Right hindlimb (tissue), 1 donor: ENCODE measurements around the gene OPA1.

Experiments used
- DNase-seq: peaks from one replicate; pipeline ENCODE4 v3.0.0-alpha.2; 2018

The OPA1 gene

DNA sequence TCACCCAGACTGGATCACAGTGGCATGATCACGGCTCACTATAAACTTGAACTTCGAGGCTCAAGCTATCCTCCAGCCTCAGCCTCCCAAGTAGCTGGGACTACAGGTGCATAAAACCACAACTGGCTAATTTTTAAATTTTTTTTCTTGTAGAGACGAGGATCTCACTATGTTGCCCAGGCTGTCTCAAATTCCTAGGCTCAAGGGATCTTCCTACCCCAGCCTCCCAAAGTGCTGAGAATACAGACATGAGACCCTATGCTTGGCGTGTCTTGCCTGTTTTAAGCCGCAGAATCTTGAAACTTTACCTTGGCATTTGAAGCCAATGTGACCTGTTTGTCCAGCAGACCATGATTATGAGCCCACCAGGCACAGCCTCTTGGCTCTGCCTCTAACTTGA lies 119.9 kb downstream of the OPA1 start:
- DNase-seq: no peak

GRCh38 chr3:193714523-193715137 lies 121.6 kb downstream of the OPA1 start:
- no peak for DNase-seq

GRCh38 chr3:193716150-193716549 lies 123.1 kb downstream of the OPA1 start:
- no peak for DNase-seq

- DNase-seq: no peak
Measured at GRCh38 chr3:193719735-193720134, 126.7 kb downstream of the OPA1 start.

DNA sequence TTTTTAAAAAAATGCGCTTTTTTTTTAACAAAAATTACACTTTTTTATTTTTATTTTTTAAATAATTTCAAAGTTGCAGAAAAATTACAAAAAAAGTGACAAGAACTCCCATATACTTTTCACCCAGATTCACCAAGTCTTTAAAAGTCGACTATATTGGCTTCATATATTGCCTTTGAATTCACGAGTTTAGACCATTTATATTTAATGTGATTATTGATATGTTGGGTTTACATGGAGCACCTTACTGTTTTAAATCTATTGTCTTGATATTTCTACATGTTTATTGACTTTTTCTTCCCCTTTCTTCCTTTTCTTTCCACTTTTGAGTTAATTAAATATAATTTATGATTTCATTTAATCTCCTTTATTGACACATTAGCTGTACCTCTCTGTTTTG lies 127.2 kb downstream of the OPA1 start:
- no peak for DNase-seq

- no peak for DNase-seq
Measured at GRCh38 chr3:193722566-193722965, 129.6 kb downstream of the OPA1 start.

DNA sequence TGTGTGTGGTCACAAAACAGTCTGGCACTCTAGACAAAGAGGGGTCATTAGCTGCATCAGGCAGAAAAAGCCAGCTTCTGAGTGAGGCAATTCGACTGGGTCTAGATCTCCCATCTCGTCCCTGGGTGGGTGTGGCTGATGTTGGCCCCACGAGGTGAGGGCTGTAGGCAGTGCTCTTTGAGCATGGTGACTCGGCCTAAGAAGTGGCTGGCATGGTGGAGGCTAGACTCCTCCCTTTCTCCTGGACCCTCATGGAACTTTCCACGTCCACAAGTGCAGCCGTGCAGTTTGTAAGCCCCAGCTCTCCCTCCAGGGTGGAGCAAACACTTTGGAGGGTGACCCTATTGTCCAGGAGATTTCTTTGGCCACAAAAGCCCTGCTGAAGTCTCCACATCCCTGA lies 134.1 kb downstream of the OPA1 start:
- no peak for DNase-seq

DNA sequence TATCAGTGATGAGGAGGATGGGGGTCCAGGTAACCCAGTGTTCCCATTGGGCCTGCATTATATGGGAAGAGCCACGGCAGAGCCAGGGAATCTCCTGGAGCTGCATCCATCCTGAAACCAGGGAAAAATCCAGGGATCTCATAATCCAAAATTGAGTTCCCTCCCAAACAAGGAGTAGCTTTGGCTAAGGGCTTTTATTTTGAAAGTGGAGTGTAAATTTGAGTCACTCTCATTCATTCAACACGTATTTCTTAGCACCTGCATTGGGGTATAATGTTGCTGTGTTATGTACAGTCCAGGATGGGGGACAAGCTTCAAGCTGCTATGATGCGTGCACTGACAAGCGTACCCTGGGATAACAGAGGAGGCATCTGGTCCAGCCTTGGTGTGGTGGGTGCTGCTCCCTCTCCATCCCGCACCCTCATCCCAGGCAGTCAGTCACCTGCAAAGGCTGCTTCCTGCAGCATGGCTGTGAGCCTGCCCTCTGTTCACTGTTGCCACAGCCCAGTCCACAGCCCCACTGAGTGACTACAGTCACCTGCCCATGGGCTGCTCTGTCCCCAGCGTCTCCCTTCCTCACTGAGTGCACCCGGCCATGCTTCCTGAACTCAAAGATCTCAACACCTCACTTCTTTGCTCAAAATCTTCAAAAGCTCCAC lies 135.6 kb downstream of the OPA1 start:
- DNase-seq: no peak

GRCh38 chr3:193729088-193729465 lies 136.1 kb downstream of the OPA1 start:
- DNase-seq: no peak

DNA sequence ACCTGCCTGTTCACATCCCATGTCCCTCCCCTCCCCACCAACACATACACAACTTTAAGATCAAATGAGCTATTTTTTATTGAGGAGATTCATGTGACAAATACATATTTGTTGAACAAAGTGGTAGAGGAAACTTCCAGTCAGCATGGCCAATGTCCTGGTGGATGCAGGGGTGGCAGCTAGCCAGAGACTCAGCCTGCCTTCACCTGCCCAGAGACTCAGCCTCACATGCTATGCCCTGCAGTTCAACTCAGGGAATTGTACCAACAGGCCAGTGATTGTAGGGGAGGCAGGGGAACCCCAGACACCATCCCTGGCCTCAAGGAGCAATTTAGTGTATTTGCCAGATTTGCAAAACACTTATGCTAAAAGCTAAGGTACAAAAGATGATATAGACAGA lies 136.6 kb downstream of the OPA1 start:
- DNase-seq: no peak

- no peak for DNase-seq
Measured at GRCh38 chr3:193730511-193730910, 137.5 kb downstream of the OPA1 start.

DNA sequence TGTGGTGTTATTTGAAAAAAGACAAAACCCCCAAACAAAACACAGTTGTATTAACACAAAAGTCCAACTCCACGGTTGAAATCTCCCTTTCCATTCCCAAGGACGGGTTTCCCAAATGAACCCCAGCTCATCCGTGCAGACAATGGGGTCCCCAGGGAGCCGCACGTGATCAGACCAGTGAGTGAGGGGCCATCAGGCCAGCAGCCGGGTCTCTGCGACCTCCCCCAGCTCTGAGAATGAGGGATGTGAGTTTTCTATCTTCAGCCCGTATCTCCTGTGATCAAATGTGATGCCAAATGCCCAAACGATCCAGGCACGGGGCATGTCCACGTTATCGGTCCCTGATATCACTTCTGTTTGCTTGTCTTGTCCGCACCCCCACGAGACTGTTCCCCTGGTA lies 138.0 kb downstream of the OPA1 start:
- no peak for DNase-seq

DNA sequence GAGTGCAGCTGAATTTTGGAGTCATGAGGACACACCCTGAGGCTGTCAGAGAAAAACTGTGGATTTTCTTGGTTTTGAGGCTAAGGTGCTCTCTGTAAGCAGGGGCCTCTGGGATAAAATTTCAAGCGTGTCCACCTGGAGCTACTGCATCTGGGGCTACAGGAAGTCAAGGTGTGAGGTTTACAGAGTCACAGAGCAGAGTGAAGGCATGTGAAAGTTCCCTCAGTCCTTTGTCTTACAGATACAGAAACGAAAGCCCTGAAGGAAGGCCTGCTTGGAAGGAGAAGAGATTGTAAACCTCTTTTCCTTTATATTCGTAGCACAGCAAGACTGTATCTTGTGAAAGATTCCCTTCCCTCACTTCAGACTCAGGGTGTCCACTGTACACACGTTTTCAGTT lies 138.6 kb downstream of the OPA1 start:
- no peak for DNase-seq

- no peak for DNase-seq
Measured at GRCh38 chr3:193732391-193732790, 139.4 kb downstream of the OPA1 start.

- no peak for DNase-seq
Measured at GRCh38 chr3:193732827-193733226, 139.8 kb downstream of the OPA1 start.

DNA sequence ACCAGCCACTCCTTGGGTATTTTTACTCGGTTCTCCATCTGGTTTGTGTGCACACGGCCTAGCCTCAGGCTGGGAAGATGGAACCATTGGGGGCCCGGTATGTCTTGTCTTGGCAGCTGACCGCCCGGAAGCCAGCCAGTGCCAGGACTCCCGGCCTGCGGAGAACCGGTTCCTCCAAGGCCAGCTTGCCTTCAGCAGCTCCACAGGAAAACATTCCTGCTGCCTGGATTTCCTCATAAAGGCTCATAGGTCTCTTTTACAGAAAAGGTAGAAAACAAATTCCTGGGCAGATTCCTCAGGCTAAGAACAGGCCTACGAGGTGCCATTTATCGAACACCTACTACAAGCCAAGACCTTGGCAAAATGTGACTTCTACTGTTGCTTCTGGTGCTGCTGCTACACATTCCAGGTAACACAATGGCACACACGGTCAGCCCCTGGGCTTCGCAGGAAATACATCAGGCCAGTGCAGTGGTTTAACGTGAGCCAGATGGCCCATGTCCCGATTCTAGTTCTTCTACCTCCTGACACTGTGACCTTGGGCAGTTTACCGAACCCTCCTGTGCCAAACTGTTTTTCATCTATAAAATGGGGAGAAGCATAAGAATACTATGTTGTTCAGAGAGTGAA lies 141.8 kb downstream of the OPA1 start:
- no peak for DNase-seq

DNA sequence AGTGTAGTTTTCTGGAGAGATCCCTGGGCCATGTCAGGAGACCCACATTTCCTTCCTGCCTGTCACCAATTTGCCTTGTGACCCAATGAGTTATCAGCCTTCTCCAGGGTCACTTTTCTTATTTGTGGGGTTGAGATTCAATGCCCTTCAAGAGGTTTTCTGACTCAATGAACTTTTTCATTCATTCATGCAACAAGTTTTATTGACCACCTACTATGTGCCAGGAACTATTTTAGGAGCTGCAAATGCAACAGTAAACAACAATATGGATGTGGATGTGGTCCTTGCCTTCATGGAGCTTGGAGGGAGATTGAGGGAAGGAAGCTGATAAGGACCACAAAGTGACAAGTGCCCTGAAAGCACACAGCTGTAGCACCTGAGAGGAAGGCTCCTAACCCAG lies 142.8 kb downstream of the OPA1 start:
- no peak for DNase-seq

DNA sequence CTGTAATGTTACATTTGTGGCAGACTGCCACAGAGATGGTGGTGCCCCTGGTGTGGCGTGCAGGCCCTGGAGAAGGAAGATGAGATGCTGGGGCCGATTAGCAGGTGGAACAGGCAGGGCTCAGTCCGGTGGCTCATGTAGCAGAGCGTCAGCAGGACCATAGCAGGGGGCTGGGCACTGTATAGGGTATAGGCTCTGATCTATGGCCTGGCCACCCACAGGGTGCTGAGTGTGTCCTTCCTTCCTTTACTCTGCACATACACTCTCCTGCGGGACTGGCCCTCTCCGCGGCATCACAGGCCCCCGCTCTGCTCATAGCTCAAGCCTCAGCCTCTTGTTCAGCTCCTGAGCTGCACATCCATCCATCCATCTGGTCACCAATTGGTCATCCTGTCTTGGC lies 143.6 kb downstream of the OPA1 start:
- no peak for DNase-seq

DNA sequence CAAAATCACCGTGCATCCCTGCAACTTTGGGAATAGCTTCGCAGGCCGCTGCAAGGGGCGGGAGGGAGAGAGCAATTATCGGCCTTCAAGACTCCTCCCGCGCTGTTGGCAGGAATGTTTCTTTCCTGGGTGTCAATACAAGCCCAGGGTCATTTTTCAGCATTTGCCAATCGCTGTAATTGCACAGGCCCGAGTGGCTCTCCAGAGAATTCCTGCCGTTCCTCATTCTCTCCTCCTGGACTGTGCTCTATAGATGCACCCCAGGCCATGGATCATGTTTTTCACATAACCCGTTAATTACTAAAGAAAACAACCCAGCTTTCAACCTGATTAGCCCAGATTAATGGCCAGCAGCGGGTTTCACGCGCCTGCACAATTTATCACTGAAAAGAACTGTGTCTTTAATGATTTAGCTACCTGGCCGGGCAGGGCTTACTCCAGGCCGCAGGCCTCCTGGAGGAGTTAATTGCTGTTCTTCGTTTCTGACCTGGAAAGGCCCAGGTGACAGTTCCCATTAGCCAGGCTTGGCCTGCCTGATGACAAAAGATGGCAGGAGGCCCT lies 144.3 kb downstream of the OPA1 start:
- DNase-seq: no peak

- no peak for DNase-seq
Measured at GRCh38 chr3:193742628-193743027, 149.6 kb downstream of the OPA1 start.

DNA sequence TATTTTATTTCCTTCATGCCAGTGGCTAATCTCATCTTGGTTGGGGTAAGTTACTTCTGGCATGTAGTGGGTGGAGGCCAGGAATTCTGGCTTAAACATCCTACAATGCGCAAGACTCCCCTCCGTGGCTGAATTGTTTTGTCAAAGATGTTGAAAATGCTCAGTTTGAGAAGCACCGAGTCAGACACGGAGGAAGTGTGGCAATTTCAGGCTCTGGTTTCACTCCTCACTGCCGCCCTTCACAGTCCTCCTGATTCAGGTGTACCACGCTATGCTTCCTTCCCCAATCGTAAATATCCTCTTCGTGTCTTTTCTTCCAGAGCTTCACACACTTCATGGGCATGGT lies 150.7 kb downstream of the OPA1 start:
- DNase-seq: no peak

DNA sequence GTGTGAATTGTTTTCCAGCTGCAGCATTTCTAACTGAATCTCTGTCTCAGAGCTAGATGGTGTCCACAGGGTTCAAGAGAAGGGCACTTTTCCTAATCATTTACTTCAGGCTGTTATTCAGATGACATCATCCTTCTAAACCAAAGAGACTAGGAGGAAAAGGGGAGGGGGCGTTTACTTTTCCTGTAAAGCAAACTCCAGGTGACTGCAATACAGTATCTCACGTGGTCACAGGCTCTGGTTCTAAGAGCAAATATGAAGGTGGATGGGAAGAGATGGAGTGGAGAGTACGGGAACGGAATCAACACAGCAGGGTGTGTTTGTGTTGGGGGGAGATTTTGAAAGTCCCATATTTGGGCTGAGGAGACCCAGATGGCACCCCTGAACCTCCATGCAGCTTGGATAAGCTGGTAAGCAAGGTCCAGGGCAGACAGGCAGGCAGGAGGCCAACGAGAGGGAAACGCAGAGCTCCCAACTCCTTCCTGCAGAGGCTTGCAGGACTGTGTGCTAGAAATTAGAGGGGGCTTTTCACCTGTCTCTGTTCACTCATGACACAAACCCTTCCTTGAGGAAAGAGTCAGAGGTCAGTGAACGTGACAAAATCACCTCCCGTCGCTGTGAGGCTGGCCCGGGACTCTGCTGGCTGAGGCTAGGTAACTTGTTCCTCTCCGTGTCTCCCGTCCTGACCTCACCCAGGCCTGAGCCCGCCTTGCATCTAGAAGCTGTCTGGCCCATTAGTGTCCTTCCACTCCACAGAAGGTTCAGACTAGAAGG lies 151.2 kb downstream of the OPA1 start:
- DNase-seq: no peak

DNA sequence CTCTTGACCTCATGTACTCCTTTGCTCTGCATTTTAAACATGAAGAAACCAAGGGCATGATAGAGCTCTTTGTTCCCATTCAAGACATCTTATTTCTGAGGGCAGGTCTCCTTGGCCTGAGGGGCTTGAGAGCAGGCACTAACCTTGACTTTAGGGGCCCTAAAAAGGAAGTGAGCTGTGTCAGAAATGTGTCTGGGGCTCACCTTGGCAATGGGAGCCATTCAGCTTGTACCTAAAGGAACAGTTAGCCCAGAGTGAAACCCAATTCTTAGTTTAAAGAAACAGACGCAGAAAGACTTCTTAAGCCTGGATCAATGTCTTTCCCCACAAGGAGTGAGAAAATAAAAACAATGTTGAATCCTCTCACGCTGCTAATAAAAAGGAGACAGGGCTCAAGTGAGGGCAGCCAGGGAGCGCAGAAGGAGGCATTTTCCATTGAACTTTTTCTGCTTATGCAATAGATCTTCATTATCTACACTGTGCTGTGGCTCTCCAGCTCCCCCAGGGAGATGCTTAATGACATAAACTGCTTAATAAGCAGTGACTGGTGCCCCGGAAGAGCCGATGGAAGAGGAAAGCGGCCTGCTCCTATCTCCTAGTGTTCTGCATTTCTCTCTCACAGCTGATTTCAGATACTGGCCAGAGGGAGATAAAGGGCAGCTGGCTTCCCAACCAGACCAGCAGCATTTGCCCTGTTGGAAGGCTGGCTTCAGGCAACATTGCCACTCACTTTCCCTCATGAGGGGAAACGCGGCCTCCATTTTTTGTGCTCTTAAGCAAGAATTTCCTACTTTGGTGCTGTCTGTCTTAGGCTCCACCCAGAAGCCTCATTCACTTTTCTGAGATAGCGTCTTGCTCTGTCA lies 152.0 kb downstream of the OPA1 start:
- no peak for DNase-seq
